Mammary epithelial cell (primary cell): ENCODE data around the gene CDC37.

Experiments used
- CTCF ChIP-seq, 2 donors: IDR thresholded peaks in 1 of 2; conservative IDR thresholded peaks in 1 of 2; 2 replicates each; pipeline ENCODE4 v1.5.1; 2011 to 2012; ENCODE audit warnings: inconsistent platforms in 2 of 2, low read length in 2 of 2, mild to moderate bottlenecking in 2 of 2, control low read depth in 1 of 2, low read depth in 1 of 2; ENCODE audit not compliant: insufficient read depth in 1 of 2; ENCODE audit errors: extremely low read depth in 1 of 2
- EZH2 ChIP-seq: IDR thresholded peaks from 2 replicates; pipeline ENCODE4 v1.6.1; 2012; ENCODE audit warnings: low read length, inconsistent platforms, borderline replicate concordance

- no peak for TF ChIP-seq CTCF (conservative IDR thresholded peaks at IDR 0.05 in 1 of 2, IDR thresholded peaks at IDR 0.05 in 1 of 2; ENCODE audit: extremely low read depth in 1 of 2, insufficient read depth in 1 of 2, low read depth in 1 of 2, low read length in 2 of 2)
- TF ChIP-seq EZH2 = no peak
Measured at GRCh38 chr19:10395436-10395835, 7.9 kb downstream of the CDC37 start.
